AG10803 (cell line): ENCODE data around the gene CTDSPL.
A peak's percentile ranks its signal among the peaks of the same experiment; 100 is the strongest.
"Not testable (repeated sequence)": the region's sequence is repeated elsewhere in the genome, so short reads cannot be mapped to it uniquely, and the experiment has no call there.

ENCODE experiments used
- DNase-seq: peaks from one replicate; pipeline ENCODE4 v3.0.0; 2010; ENCODE audit warnings: low read depth
- H3K4me3 ChIP-seq: 2 replicates; pipeline ENCODE4 v1.5.1; 2011; ENCODE audit warnings: mild to moderate bottlenecking, low read length, control low read depth
- CTCF ChIP-seq: conservative IDR thresholded peaks from 2 replicates; pipeline ENCODE4 v1.5.1; 2011; ENCODE audit warnings: mild to moderate bottlenecking, low read length, control low read depth, inconsistent platforms

CTDSPL gene

DNA sequence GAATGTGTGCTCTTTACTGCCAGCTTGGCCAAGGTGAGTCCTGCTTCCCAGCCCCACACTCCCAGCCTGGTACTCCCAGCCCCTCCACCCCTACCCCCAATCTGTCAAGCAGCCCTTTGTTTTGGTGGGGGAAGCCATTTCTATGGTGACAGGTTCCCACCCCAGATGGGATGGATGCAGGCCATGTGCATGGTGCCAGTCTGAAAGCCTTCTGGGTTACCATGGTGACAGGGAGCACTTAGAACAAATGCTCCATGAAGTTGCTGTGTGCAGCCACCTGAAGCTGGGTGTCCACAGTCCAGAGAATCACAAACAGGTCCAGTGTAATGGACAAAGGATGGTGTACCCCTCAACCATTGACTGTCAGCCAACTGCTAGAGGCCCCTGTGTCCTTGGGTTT, 109.8 kb downstream of the CTDSPL start:
- DNase-seq: no peak
- TF ChIP-seq CTCF: no peak
- H3K4me3 ChIP-seq: no peak overlapping the region

GRCh38 chr3:37972056-37972455, 110.4 kb downstream of the CTDSPL start:
- H3K4me3 ChIP-seq, DNase-seq: not testable (repeated sequence)

- DNase-seq: peak; percentile 29
- TF ChIP-seq CTCF: no peak
- H3K4me3 ChIP-seq: no peak overlapping the region
Measured at GRCh38 chr3:37973246-37974054, 111.8 kb downstream of the CTDSPL start.

DNA sequence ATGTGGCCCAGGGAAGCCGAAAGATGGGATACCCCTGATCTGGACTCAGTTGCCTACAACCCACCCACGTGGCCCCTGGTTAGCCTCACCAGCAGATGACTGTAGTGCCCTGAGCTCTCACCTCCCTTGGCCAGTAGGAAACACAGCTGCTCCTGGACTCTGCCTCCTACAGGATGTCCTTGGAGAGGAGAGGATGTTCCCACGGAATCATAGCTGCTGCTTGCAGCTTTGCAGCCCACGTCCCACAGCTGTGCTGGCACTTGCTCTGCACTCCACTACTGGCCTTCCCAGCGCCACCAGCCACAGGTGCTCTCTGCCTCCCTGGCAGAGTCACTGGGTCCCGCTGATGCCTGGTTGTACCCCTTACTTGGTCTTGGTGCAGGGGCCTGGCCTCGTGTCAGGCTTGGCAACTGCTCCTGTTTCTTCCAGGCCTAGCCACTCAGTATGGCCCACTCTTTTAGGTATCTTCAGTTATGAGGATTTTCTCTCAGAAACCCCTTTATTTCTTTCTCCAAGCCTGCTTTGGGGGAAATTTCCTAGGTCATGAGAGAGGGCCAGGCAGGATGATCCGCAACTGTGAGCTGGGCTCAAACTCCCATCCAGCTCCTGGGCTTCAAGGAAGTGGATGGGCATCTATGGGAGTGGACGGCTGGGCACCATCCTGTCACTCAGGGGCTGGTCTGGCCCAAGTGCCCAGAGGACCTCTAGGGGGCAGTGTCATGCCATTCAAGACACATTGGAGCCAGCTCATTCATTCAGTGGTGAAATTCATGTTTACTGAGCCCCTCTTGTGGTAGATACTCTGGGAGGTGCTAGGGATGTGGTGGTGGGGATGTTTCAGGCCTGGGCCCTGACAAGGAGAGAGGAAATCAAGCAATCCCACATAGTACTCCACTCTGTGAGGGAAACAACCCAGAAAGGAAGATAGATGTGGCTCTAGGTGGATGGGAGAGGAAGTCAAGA, 112.7 kb downstream of the CTDSPL start:
- DNase-seq: peak; percentile 56
- TF ChIP-seq CTCF: peak; percentile 73
- H3K4me3 ChIP-seq: no peak overlapping the region

DNA sequence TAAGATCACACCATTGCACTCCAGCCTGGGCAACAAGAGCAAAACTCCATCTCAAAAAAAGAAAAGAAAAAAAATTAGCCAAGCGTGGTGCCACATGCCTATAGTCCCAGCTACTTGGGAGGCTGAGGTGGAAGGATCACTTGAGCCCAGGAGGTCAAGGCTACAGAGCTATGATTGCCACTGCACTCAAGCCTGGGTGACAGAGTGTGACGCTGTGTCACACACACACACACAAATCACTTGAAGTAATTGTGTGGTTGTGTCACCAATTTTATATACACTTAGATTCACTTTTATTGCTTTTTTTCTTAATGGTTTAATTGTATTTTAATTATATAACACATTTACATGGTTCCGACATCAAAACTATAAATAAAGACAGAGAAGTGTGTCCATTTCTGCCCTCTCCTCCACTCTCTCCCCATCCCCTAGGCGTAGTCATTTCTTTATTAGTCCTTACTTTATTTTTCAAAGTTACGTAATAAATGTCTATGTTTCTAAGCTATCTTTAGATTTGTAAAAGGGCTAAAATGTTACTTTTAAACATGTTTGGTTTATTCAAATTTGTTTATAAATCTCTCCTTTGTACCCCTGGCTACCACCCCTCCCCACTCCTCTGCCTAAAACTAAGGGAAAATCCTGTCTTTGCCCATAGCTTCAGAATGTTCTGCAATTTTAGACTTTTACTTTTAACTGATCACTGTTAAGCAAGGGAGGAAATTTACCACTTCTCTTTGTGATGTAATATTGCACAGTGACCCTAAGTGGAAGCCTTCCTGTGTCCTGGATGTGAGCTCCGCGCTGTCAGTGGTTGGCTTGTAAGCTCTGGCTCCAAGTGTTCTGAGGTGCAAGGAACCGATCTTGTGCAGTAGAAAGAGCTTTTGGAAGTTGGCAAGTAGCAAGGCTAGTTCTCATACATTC, 118.1 kb downstream of the CTDSPL start:
- TF ChIP-seq CTCF: no peak
- no peak overlapping the region for H3K4me3 ChIP-seq
- DNase-seq: no peak

DNA sequence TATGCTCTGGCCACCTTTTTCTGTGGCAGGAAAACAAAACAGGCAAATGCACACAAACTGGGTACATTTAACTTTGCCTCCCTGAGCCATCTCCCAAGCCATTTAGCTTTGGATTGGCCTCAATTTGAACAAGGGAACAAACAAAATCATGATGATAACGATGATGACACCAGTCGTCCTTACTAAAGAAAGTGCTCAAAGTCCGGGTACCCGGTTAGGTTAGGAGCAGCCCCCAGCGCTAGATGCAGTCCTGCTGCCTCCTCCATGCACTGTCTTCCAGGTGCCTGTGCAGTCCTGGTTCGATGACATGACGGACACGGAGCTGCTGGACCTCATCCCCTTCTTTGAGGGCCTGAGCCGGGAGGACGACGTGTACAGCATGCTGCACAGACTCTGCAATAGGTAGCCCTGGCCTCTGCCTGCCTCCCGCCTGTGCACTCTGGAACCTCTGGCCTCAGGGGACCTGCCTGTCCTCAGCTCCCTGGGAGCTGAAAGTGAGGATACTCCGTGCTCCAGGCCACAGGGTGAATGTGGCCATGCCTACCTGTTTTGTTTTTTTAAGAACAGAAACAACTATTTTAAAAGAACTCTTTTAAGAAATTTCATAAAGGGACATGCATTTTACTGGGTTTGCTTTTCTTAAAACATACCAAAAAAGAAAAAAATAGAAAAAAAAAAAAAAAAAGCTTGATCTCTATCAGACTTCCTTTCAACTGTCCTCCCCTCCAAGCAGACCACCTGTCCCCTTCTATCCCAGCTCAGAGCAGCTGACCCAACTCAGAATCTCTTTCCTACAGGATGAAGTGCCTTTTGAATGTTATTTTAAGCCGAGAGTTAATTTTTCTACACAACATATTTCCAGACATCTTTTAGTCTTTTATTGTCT, 119.0 kb downstream of the CTDSPL start:
- DNase-seq: no peak
- no peak overlapping the region for H3K4me3 ChIP-seq

More for the DNA sequence above, 119.0 kb downstream of the CTDSPL start:
- TF ChIP-seq CTCF: no peak
